Esophagus muscularis mucosa (tissue), 4 donors: Measurements from ENCODE around the gene LMLN.

ENCODE experiments used
- CTCF ChIP-seq, 3 experiments: fragments of 200-600 bp in 2 of 3; fragments of 450-650 bp in 1 of 3; sonication (generic) in 2 of 3; IDR thresholded peaks; one replicate each; pipeline ENCODE4 v1.5.1; 2017 to 2019; ENCODE audit warnings: antibody characterized with exemption in 3 of 3, mild to moderate bottlenecking in 2 of 3, moderate library complexity in 1 of 3
- EP300 ChIP-seq: sonication (generic); formaldehyde crosslinking; IDR thresholded peaks from one replicate; pipeline ENCODE4 v1.6.1; 2017; ENCODE audit warnings: antibody characterized with exemption
- POLR2A ChIP-seq: fragments of 450-650 bp; IDR thresholded peaks from one replicate; pipeline ENCODE4 v1.6.1; 2017; ENCODE audit warnings: antibody characterized with exemption, moderate library complexity, mild to moderate bottlenecking, low read depth

GRCh38 chr3:197926418-197926817 is 33.6 kb upstream of the LMLN start:
- TF ChIP-seq CTCF (IDR thresholded peaks at IDR 0.05) (peak in 1 of 3 experiments; percentile 10), EP300 (no peak), POLR2A (no peak)
